B cell (primary cell): ENCODE results near the gene RS1. TPM values are rescaled to one million over a fixed set of nuclear protein-coding genes. Genes with fewer than 3 reads are reported as not detected.

Experiments used
- ATAC-seq: fragments of 200-7000 bp; cut with Tn5 transposase; one replicate; pipeline ENCODE4 v1.10.0; 2021; ENCODE audit warnings: low read depth, mild to moderate bottlenecking, moderate number of reproducible peaks, moderate library complexity
- CTCF ChIA-PET: fragments of 350-600 bp; sonication (Branson Sonifier 250); formaldehyde crosslinking; loops from one replicate; lab custom pipeline; 2021; ENCODE audit warnings: antibody characterized with exemption, inconsistent platforms; lab: Charles Lee
- POLR2A ChIA-PET: fragments of 350-600 bp; sonication (Branson Sonifier 250); formaldehyde crosslinking; loops from one replicate; lab custom pipeline; 2021; ENCODE audit warnings: antibody characterized with exemption; lab: Charles Lee
- DNase-seq: peaks from one replicate; pipeline ENCODE4 v3.0.0; 2013
- H2AFZ ChIP-seq: 2 replicates; pipeline ENCODE4 v1.6.1; 2012; ENCODE audit warnings: mild to moderate bottlenecking, low read depth, low read length; ENCODE audit not compliant: insufficient read depth, poor library complexity, severe bottlenecking
- H3K27ac ChIP-seq, 2 donors: 1 replicate in 1 of 2; 2 replicates in 1 of 2; pipeline ENCODE4 v1.5.1; 2012 to 2013; ENCODE audit warnings: low read length in 2 of 2, mild to moderate bottlenecking in 2 of 2, moderate library complexity in 1 of 2
- H3K27me3 ChIP-seq, 4 experiments: fragments of 200-600 bp in 1 of 4; sonication (generic) in 1 of 4; replicated peaks in 1 of 4; 1 replicate in 2 of 4; 2 replicates in 2 of 4; pipeline versions ENCODE4 v1.6.1 to v1.7.0; 2013 to 2016; ENCODE audit warnings: low read length in 3 of 4, mild to moderate bottlenecking in 2 of 4, mixed read lengths in 1 of 4, moderate library complexity in 1 of 4; ENCODE audit not compliant: insufficient read depth in 4 of 4, control insufficient read depth in 3 of 4; ENCODE audit errors: control extremely low read depth in 1 of 4
- H3K36me3 ChIP-seq, 2 experiments: replicated peaks in 1 of 2; 1 replicate in 1 of 2; 2 replicates in 1 of 2; pipeline versions ENCODE4 v1.6.1 to v1.7.1; 2013; ENCODE audit warnings: low read length in 1 of 2; ENCODE audit not compliant: insufficient read depth in 2 of 2, control insufficient read depth in 1 of 2; ENCODE audit errors: control extremely low read depth in 1 of 2, extremely low read depth in 1 of 2
- H3K4me1 ChIP-seq, 2 donors: fragments of 200-600 bp in 1 of 2; sonication (generic) in 1 of 2; 1 replicate in 1 of 2; 2 replicates in 1 of 2; pipeline versions ENCODE4 v1.5.1 to v1.6.1; 2013 to 2017; ENCODE audit warnings: low read length in 2 of 2; ENCODE audit not compliant: control insufficient read depth in 2 of 2, insufficient read depth in 2 of 2
- H3K4me2 ChIP-seq: replicated peaks from 2 replicates; pipeline ENCODE3; 2012; ENCODE audit warnings: mild to moderate bottlenecking, low read depth, low read length; ENCODE audit not compliant: poor library complexity, severe bottlenecking
- H3K4me3 ChIP-seq, 5 experiments: fragments of 200-600 bp in 1 of 5; sonication (generic) in 1 of 5; 1 replicate in 3 of 5; 2 replicates in 2 of 5; pipeline versions ENCODE4 v1.5.1 to v1.7.0; 2011 to 2016; ENCODE audit warnings: low read length in 4 of 5, mild to moderate bottlenecking in 4 of 5, low read depth in 2 of 5, control low read depth in 1 of 5, moderate library complexity in 1 of 5; ENCODE audit not compliant: insufficient read depth in 1 of 5; ENCODE audit errors: control extremely low read depth in 1 of 5, extremely low read depth in 1 of 5
- H3K79me2 ChIP-seq: fragments of 200-600 bp; sonication (generic); one replicate; pipeline ENCODE4 v1.6.0; 2016; ENCODE audit warnings: low read length; ENCODE audit not compliant: control insufficient read depth, insufficient read depth
- H3K9ac ChIP-seq: fragments of 200-600 bp; sonication (generic); 2 replicates; pipeline ENCODE4 v1.6.1; 2017; ENCODE audit warnings: mild to moderate bottlenecking, low read length, moderate library complexity
- H3K9me3 ChIP-seq, 3 donors: one replicate each; pipeline versions ENCODE4 v1.6.1 to v1.7.1; 2013; ENCODE audit warnings: low read length in 2 of 3; ENCODE audit not compliant: control insufficient read depth in 2 of 3, insufficient read depth in 1 of 3; ENCODE audit errors: control extremely low read depth in 1 of 3
- H4K20me1 ChIP-seq: 2 replicates; pipeline ENCODE4 v1.6.0; 2012; ENCODE audit warnings: mild to moderate bottlenecking, low read length; ENCODE audit not compliant: insufficient read depth, control insufficient read depth, poor library complexity, severe bottlenecking
- H3K27ac Mint-ChIP-seq: one replicate; pipeline ENCODE4 v1.8.0; 2021; ENCODE audit warnings: mixed read lengths
- H3K27me3 Mint-ChIP-seq: one replicate; pipeline ENCODE4 v1.8.0; 2021; ENCODE audit warnings: mixed read lengths
- H3K4me1 Mint-ChIP-seq: one replicate; pipeline ENCODE4 v1.8.0; 2021; ENCODE audit warnings: mixed read lengths
- H3K4me3 Mint-ChIP-seq: one replicate; pipeline ENCODE4 v1.8.0; 2021; ENCODE audit warnings: mixed read lengths
- H3K9me3 Mint-ChIP-seq: one replicate; pipeline ENCODE4 v1.8.0; 2022; ENCODE audit warnings: mixed read lengths; ENCODE audit not compliant: insufficient read depth
- CTCF ChIP-seq: fragments of 200-600 bp; IDR thresholded peaks from one replicate; pipeline ENCODE4 v1.8.0; 2022; ENCODE audit warnings: antibody characterized with exemption, mild to moderate bottlenecking
- EZH2 ChIP-seq: IDR thresholded peaks from 2 replicates; pipeline ENCODE4 v1.6.1; 2012; ENCODE audit warnings: borderline replicate concordance, low read depth, mild to moderate bottlenecking, moderate library complexity, low read length; ENCODE audit not compliant: insufficient read depth, poor library complexity, severe bottlenecking
- WGBS: methylation state at CpG from one replicate; pipeline ENCODE4 v1.1.5; 2013; ENCODE audit warnings: missing lambda C conversion rate; ENCODE audit not compliant: insufficient coverage; 5-methylcytosine and 5-hydroxymethylcytosine counted together
- intact Hi-C: fragments of 100-400 bp; cut with micrococcal nuclease; formaldehyde crosslinking; loops from one replicate; pipeline ENCODE4 v1.10.0; 2022
- polyA plus RNA-seq: library from polyadenylated mRNA; depleted of rRNA; stranded (reverse); fragments of >200 nt; gene quantifications from 2 replicates; pipeline ENCODE4 v1.2.3, GENCODE V29; 2012
- total RNA-seq, 2 donors: library from RNA; stranded (reverse); fragments of 120-200 nt in 1 of 2; gene quantifications; 1 replicate in 1 of 2; 2 replicates in 1 of 2; pipeline versions ENCODE4 v1.2.3 to v1.2.4, GENCODE V29; 2013 to 2022

Gene RS1
- total and polyA plus RNA-seq, 2 donors (not counting 1 experiment from before 2014, with no cell fraction given) = not detected

- Histone ChIP-seq H3K9me3 (no peaks in the 10 kb centered on the region), H4K20me1 (no peaks in the 10 kb centered on the region), H3K79me2 (no peaks in the 10 kb centered on the region), H3K4me1 (no peaks in the 10 kb centered on the region), H3K36me3 (no peaks in the 10 kb centered on the region), H3K27ac (no peak overlapping the region), H3K9ac (no peak overlapping the region), H3K4me3 (no peak overlapping the region), H3K4me2 (no peak overlapping the region), H3K27me3 (no peaks in the 10 kb centered on the region), H2AFZ (no peak overlapping the region)
- ChIA-PET CTCF (interaction anchor here (0.7 kb wide), 1 partner anchor 11 kb away, joined by 3 read pairs; no protein-coding TSS in a partner anchor), POLR2A (no interaction called here)
- Mint-ChIP-seq H3K27me3 (no peaks in the 10 kb centered on the region), H3K4me1 (no peaks in the 10 kb centered on the region), H3K27ac (no peak overlapping the region), H3K4me3 (no peak overlapping the region), H3K9me3 (no peaks in the 10 kb centered on the region)
- intact Hi-C loops = no loop called here
- ATAC-seq (no peak), DNase-seq (no peak)
- 67% methylated on average over 1 of the region's 2 CpGs for WGBS
- TF ChIP-seq EZH2 (no peak), CTCF (no peak)
Observed at GRCh38 chrX:18591834-18592233, 80.1 kb downstream of the RS1 start.

Other genes starting within 250 kb of the RS1 start
- gene CDKL5, start 246.5 kb downstream of the RS1 start, total RNA-seq = 4.6 and 4.7 TPM in 2 replicates
- 0.72 and 1.2 TPM in 2 replicates for gene CDKL5, start 246.5 kb downstream of the RS1 start, polyA plus RNA-seq
- 0.52 and 0.56 TPM in 2 replicates for gene PPEF1, start 35.5 kb upstream of the RS1 start, total RNA-seq
- 0.22 and 0.26 TPM in 2 replicates for gene PPEF1, start 35.5 kb upstream of the RS1 start, polyA plus RNA-seq